ENCODE measurements around the gene LRIT3. TPM values are rescaled to one million over a fixed set of nuclear protein-coding genes. Genes with fewer than 3 reads are reported as not detected.
"Not testable (repeated sequence)": the region's sequence is repeated elsewhere in the genome, so short reads cannot be mapped to it uniquely, and the experiment has no call there.

LRIT3 gene
- total and polyA plus RNA-seq, 2 of the 13 experiments (the other 11 are each of a cell fraction or from before 2014, with no cell fraction given) = 0.03 TPM; not detected in 1

- TF ChIP-seq PAXIP1 (CRISPR knock-in tag; conservative IDR thresholded peaks at IDR 0.05) = no peak
- TF ChIP-seq SMAD1 (CRISPR knock-in tag; IDR thresholded peaks at IDR 0.05; ENCODE audit: borderline replicate concordance, low read depth) = no peak
- TF ChIP-seq ZMAT3 (CRISPR knock-in tag; conservative IDR thresholded peaks at IDR 0.05) = no peak
- TF ChIP-seq ZNF749 (CRISPR knock-in tag; IDR thresholded peaks at IDR 0.05; ENCODE audit: borderline replicate concordance) = no peak
- TF ChIP-seq PBX3 (CRISPR knock-in tag; IDR thresholded peaks at IDR 0.05; ENCODE audit: borderline replicate concordance) = no peak
- no peak for TF ChIP-seq NRL (CRISPR knock-in tag; IDR thresholded peaks at IDR 0.05; ENCODE audit: borderline replicate concordance)
- TF ChIP-seq PCBP2 (optimal IDR thresholded peaks at IDR 0.05; ENCODE audit: low read depth, low read length, poor library complexity, severe bottlenecking) = no peak
- no peak for TF ChIP-seq ZNF510 (CRISPR knock-in tag; IDR thresholded peaks at IDR 0.05; ENCODE audit: low read depth)
- no peak for TF ChIP-seq ZNF160 (CRISPR knock-in tag; IDR thresholded peaks at IDR 0.05)
- no peak for TF ChIP-seq GABPB1 (CRISPR knock-in tag; IDR thresholded peaks at IDR 0.05)
- no peak for TF ChIP-seq ETV6 (CRISPR knock-in tag; conservative IDR thresholded peaks at IDR 0.05)
- TF ChIP-seq CHD4 (IDR thresholded peaks at IDR 0.05; ENCODE audit: borderline replicate concordance, low read length) = no peak
- no peak for TF ChIP-seq PHB2 (IDR thresholded peaks at IDR 0.05; ENCODE audit: partially characterized antibody)
- TF ChIP-seq ZNF256 (CRISPR knock-in tag; conservative IDR thresholded peaks at IDR 0.05) = no peak
- TF ChIP-seq ZNF644 (CRISPR knock-in tag; IDR thresholded peaks at IDR 0.05; ENCODE audit: low read depth) = no peak
These were observed 2.7 kb downstream of the LRIT3 start (continued) for GRCh38 chr4:109850601-109851000.

- H3K4me3 ChIP-seq (replicated peaks in 1 of 3; ENCODE audit: insufficient read depth in 1 of 3, low read depth in 2 of 3, low read length in 3 of 3); H2AFZ ChIP-seq (ENCODE audit: low read length); POLR2A ChIA-PET; H4K20me1 ChIP-seq (ENCODE audit: insufficient read depth, low read length); FAIRE-seq; ATAC-seq; in situ Hi-C loops (cut with HindIII; ENCODE audit: extremely low pct_ligation_motif_present, low pct_unique_long_range_greater_than_20kb); DNase-seq (ENCODE audit: low spot score); H3K4me1 ChIP-seq (ENCODE audit: insufficient read depth, low read length); intact Hi-C loops (cut with micrococcal nuclease; ENCODE audit: unreplicated experiment); H3K27me3 ChIP-seq (ENCODE audit: control insufficient read depth in 1 of 2, insufficient read depth in 2 of 2, low read length in 2 of 2); BruUV-seq (replicated peaks); H3K79me2 ChIP-seq (ENCODE audit: insufficient read depth, low read length); H3K27ac ChIP-seq (ENCODE audit: extremely low read length, insufficient read depth, low read length); H3K4me2 ChIP-seq (ENCODE audit: low read depth, low read length); CTCF ChIA-PET (ENCODE audit: low intra/inter-chr PET ratio, low total read pairs); H3K36me3 ChIP-seq (replicated peaks in 1 of 2; ENCODE audit: control insufficient read depth in 1 of 2, insufficient read depth in 2 of 2, low read length in 2 of 2); H3K9ac ChIP-seq (ENCODE audit: insufficient read depth, low read depth, low read length): not testable (repeated sequence)
- WGBS (ENCODE audit: low lambda C conversion rate) = 27% methylated on average over 4 of the region's 4 CpGs
- H3K9me3 ChIP-seq (ENCODE audit: low read length) = peaks cover 10% of the 10 kb centered on the region
These were observed 11.8 kb downstream of the LRIT3 start for GRCh38 chr4:109859426-109860300.

All from HepG2 (cell line).